CD4-positive, CD25-positive, alpha-beta regulatory T cell (primary cell): ENCODE results near the gene EFNB2. TPM values are rescaled to one million over a fixed set of nuclear protein-coding genes. Genes with fewer than 3 reads are reported as not detected.

Experiments used
- ATAC-seq, 2 donors: fragments of 150-1000 bp; cut with Tn5 transposase; one replicate each; pipeline ENCODE4 v1.10.0; 2021; ENCODE audit warnings: low read depth in 2 of 2, moderate number of reproducible peaks in 2 of 2, moderate library complexity in 1 of 2
- DNase-seq, 3 donors: peaks; one replicate each; pipeline versions ENCODE4 v3.0.0 to v3.0.0-alpha.2; 2012 to 2022; ENCODE audit warnings: mixed read lengths in 1 of 3
- H3K27ac ChIP-seq: one replicate; pipeline ENCODE4 v1.7.0; 2013; ENCODE audit warnings: mild to moderate bottlenecking, low read length; ENCODE audit not compliant: insufficient read depth, poor library complexity, severe bottlenecking
- H3K27me3 ChIP-seq: one replicate; pipeline ENCODE4 v1.7.0; 2013; ENCODE audit warnings: low read length; ENCODE audit not compliant: control insufficient read depth, insufficient read depth
- H3K36me3 ChIP-seq: one replicate; pipeline ENCODE4 v1.7.0; 2013; ENCODE audit warnings: mild to moderate bottlenecking, low read length, moderate library complexity; ENCODE audit not compliant: control insufficient read depth, insufficient read depth
- H3K4me1 ChIP-seq: 2 replicates; pipeline ENCODE4 v1.7.0; 2013; ENCODE audit warnings: mild to moderate bottlenecking, low read length; ENCODE audit not compliant: insufficient read depth, control insufficient read depth, poor library complexity, severe bottlenecking
- H3K4me3 ChIP-seq: one replicate; pipeline ENCODE4 v1.7.0; 2013; ENCODE audit warnings: low read depth, mild to moderate bottlenecking, low read length, moderate library complexity
- H3K9me3 ChIP-seq, 2 experiments: 1 replicate in 1 of 2; 2 replicates in 1 of 2; pipeline ENCODE4 v1.7.0; 2013; ENCODE audit warnings: low read length in 2 of 2, mild to moderate bottlenecking in 1 of 2, moderate library complexity in 1 of 2; ENCODE audit not compliant: control insufficient read depth in 2 of 2
- H3K27ac Mint-ChIP-seq, 3 donors: one replicate each; pipeline ENCODE4 v1.8.0; 2020 to 2022; ENCODE audit warnings: mild to moderate bottlenecking in 3 of 3, mixed read lengths in 3 of 3, moderate library complexity in 2 of 3
- H3K27me3 Mint-ChIP-seq: one replicate; pipeline ENCODE4 v1.8.0; 2022; ENCODE audit warnings: mild to moderate bottlenecking, mixed read lengths
- H3K36me3 Mint-ChIP-seq: one replicate; pipeline ENCODE4 v1.8.0; 2020; ENCODE audit warnings: mixed read lengths
- H3K4me1 Mint-ChIP-seq, 4 donors: one replicate each; pipeline ENCODE4 v1.8.0; 2020 to 2022; ENCODE audit warnings: mixed read lengths in 4 of 4, mild to moderate bottlenecking in 1 of 4
- H3K4me3 Mint-ChIP-seq, 4 donors: one replicate each; pipeline ENCODE4 v1.8.0; 2020 to 2022; ENCODE audit warnings: mild to moderate bottlenecking in 4 of 4, mixed read lengths in 4 of 4, moderate library complexity in 3 of 4
- H3K9me3 Mint-ChIP-seq, 7 donors: one replicate each; pipeline ENCODE4 v1.8.0; 2020 to 2022; ENCODE audit warnings: mixed read lengths in 7 of 7, mild to moderate bottlenecking in 3 of 7, moderate library complexity in 2 of 7
- polyA plus RNA-seq, 4 donors: library from polyadenylated mRNA; unstranded; fragments of 300-500 nt; fragmentation: Illumina TruSeq; gene quantifications; one replicate each; pipeline ENCODE4 v1.2.3, GENCODE V29; 2021
- total RNA-seq: library from RNA; stranded (reverse); gene quantifications from one replicate; pipeline ENCODE4 v1.2.3, GENCODE V29; 2022

Gene EFNB2
- total and polyA plus RNA-seq, 5 donors from 2014 or later, result 0.20 to 0.49 (median 0.27) TPM; not detected in 2

- Histone ChIP-seq H3K4me1 (no peaks in the 10 kb centered on the region), H3K27me3 (peaks cover 20% of the 10 kb centered on the region), H3K27ac (no peak overlapping the region), H3K9me3 (no peaks in the 10 kb centered on the region), H3K4me3 (no peak overlapping the region), H3K36me3 (no peaks in the 10 kb centered on the region)
- Mint-ChIP-seq H3K9me3 (peaks cover 0 to 6% (median 0%) of the 10 kb centered on the region in 7 donors), H3K27ac (no peak overlapping the region), H3K27me3 (peaks cover 14% of the 10 kb centered on the region), H3K4me1 (peaks cover 0 to 2% (median 0%) of the 10 kb centered on the region in 4 donors), H3K36me3 (no peaks in the 10 kb centered on the region), H3K4me3 (no peak overlapping the region)
- DNase-seq, result no peak
- no peak for ATAC-seq
These were observed 32.2 kb downstream of the EFNB2 start for GRCh38 chr13:106503272-106503671.

DNA sequence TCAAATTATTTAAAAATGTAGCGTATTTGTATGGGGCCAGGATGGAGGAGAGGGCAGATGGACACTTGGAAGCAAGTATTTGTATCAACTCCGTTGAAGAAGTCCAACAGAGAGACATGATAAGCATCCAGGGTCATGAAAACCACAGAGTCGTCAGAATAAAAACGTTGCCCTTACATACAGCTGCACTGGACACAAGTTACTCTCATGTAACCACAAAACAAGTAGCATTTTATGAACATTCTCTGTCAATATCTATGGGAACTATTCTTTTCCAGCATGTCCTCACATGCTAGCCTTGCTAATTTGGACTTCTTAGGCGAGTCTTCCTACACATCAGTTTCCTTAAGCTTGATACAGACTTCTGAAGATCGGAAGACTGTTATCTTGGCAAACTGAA, 35.0 kb downstream of the EFNB2 start:
- H3K4me1 Mint-ChIP-seq, result peaks cover 0 to 2% (median 0%) of the 10 kb centered on the region in 4 donors
- no peak overlapping the region for H3K4me3 Mint-ChIP-seq
- H3K27ac Mint-ChIP-seq, result no peak overlapping the region
- no peak for DNase-seq
- Histone ChIP-seq H3K27ac (no peak overlapping the region), H3K27me3 (peaks cover 18% of the 10 kb centered on the region), H3K4me3 (no peak overlapping the region), H3K4me1 (no peaks in the 10 kb centered on the region), H3K9me3 (no peaks in the 10 kb centered on the region), H3K36me3 (no peaks in the 10 kb centered on the region)
- H3K36me3 Mint-ChIP-seq, result no peaks in the 10 kb centered on the region
- no peak for ATAC-seq
- peaks cover 0 to 6% (median 0%) of the 10 kb centered on the region in 7 donors for H3K9me3 Mint-ChIP-seq
- H3K27me3 Mint-ChIP-seq, result peaks cover 25% of the 10 kb centered on the region

DNA sequence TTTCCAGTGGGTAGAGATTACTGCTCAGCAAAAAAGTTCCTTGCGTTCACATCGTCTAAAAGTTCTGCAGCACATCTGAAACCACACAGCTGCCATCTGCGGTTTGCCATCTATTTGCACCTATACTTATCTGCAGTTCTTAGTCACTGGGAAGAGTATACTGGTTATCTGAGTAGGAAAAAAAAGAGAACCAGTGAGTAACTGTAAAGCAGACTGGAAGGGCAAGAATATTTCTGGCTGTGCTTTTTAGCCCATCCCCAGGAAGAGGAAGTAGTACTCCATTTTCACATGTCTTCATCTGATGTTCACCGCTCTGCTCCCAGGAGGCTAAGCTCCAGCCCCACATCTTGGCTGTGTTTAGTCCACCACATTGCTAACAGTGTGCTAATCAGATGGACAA, 35.6 kb downstream of the EFNB2 start:
- no peaks in the 10 kb centered on the region for H3K9me3 ChIP-seq
- Mint-ChIP-seq H3K36me3 (no peaks in the 10 kb centered on the region), H3K27me3 (peaks cover 26% of the 10 kb centered on the region), H3K4me3 (no peak overlapping the region), H3K27ac (no peak overlapping the region), H3K4me1 (peaks cover 0 to 2% (median 0%) of the 10 kb centered on the region in 4 donors), H3K9me3 (peaks cover 0 to 6% (median 0%) of the 10 kb centered on the region in 7 donors)
- ATAC-seq, result no peak
- H3K27ac ChIP-seq, result no peak overlapping the region
- DNase-seq, result no peak
- H3K4me3 ChIP-seq, result no peak overlapping the region
- H3K4me1 ChIP-seq, result no peaks in the 10 kb centered on the region
- no peaks in the 10 kb centered on the region for H3K36me3 ChIP-seq
- peaks cover 18% of the 10 kb centered on the region for H3K27me3 ChIP-seq

- Mint-ChIP-seq H3K36me3 (no peaks in the 10 kb centered on the region), H3K27ac (no peak overlapping the region), H3K4me1 (peaks cover 0 to 2% (median 0%) of the 10 kb centered on the region in 4 donors), H3K9me3 (peaks cover 0 to 6% (median 0%) of the 10 kb centered on the region in 7 donors), H3K4me3 (no peak overlapping the region), H3K27me3 (peaks cover 30% of the 10 kb centered on the region)
- Histone ChIP-seq H3K4me3 (no peak overlapping the region), H3K27ac (no peak overlapping the region), H3K27me3 (peaks cover 14% of the 10 kb centered on the region), H3K36me3 (no peaks in the 10 kb centered on the region), H3K9me3 (no peaks in the 10 kb centered on the region), H3K4me1 (no peaks in the 10 kb centered on the region)
- no peak for DNase-seq
- ATAC-seq, result no peak
These were observed 36.3 kb downstream of the EFNB2 start for GRCh38 chr13:106499113-106499512.

DNA sequence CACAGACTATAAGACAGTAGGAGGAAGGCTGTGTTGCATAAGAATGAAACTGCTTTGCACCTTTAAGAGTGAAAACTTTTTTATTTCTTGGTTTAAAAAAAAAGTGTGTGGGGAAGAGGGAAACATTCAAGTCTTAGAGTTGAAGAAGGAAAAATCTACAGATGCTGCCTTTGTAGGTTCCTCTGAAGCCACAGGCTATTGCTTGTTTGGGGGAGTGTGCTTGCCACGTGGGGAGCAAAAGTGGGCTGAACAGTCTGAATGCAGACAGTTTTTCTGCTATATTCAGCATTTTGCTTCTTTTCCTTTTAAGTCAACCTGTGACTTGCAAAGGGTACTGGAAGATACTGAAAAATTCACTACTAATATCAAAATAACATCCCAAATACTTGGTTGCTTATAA, 36.9 kb downstream of the EFNB2 start:
- Mint-ChIP-seq H3K4me1 (peaks cover 0 to 2% (median 0%) of the 10 kb centered on the region in 4 donors), H3K27ac (no peak overlapping the region), H3K9me3 (peaks cover 0 to 6% (median 0%) of the 10 kb centered on the region in 7 donors), H3K36me3 (no peaks in the 10 kb centered on the region), H3K27me3 (peaks cover 28% of the 10 kb centered on the region), H3K4me3 (no peak overlapping the region)
- DNase-seq (no peak), ATAC-seq (no peak)
- Histone ChIP-seq H3K4me3 (no peak overlapping the region), H3K9me3 (no peaks in the 10 kb centered on the region), H3K36me3 (no peaks in the 10 kb centered on the region), H3K27me3 (peaks cover 17% of the 10 kb centered on the region), H3K4me1 (no peaks in the 10 kb centered on the region), H3K27ac (no peak overlapping the region)

DNA sequence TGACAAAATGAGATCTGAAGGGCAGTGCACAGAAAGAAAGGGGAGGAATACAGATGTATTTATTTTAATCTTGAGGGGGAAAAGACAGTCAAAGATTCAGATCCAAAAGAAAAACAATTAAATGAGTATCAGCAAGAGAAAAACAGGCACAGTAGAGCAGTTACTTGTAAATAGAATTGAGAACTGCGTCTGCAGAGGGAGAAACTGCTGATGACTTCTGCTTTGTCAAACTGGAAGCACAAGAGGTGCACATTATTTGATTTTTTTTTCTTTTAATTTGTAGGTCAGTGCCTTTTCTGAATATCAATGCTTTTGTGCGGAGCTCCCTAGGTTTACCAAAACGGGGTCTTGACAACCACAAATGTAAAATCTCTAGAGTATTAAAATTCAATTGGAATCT, 37.3 kb downstream of the EFNB2 start:
- Histone ChIP-seq H3K27me3 (peaks cover 17% of the 10 kb centered on the region), H3K27ac (no peak overlapping the region), H3K4me3 (no peak overlapping the region), H3K9me3 (no peaks in the 10 kb centered on the region), H3K36me3 (no peaks in the 10 kb centered on the region), H3K4me1 (no peaks in the 10 kb centered on the region)
- Mint-ChIP-seq H3K4me1 (peaks cover 0 to 2% (median 0%) of the 10 kb centered on the region in 4 donors), H3K27me3 (peaks cover 25% of the 10 kb centered on the region), H3K27ac (no peak overlapping the region), H3K4me3 (no peak overlapping the region), H3K36me3 (no peaks in the 10 kb centered on the region), H3K9me3 (peaks cover 0 to 6% (median 0%) of the 10 kb centered on the region in 7 donors)
- ATAC-seq (no peak), DNase-seq (no peak)

- no peak for ATAC-seq
- no peak for DNase-seq
- Histone ChIP-seq H3K4me3 (no peak overlapping the region), H3K27ac (no peak overlapping the region), H3K36me3 (no peaks in the 10 kb centered on the region), H3K9me3 (no peaks in the 10 kb centered on the region), H3K4me1 (no peaks in the 10 kb centered on the region), H3K27me3 (peaks cover 12% of the 10 kb centered on the region)
- H3K9me3 Mint-ChIP-seq, result peaks cover 0 to 6% (median 0%) of the 10 kb centered on the region in 7 donors
- no peak overlapping the region for H3K4me3 Mint-ChIP-seq
- peaks cover 0 to 3% (median under 1%) of the 10 kb centered on the region in 4 donors for H3K4me1 Mint-ChIP-seq
- peaks cover 28% of the 10 kb centered on the region for H3K27me3 Mint-ChIP-seq
- no peak overlapping the region for H3K27ac Mint-ChIP-seq
- H3K36me3 Mint-ChIP-seq, result no peaks in the 10 kb centered on the region
These were observed 38.4 kb downstream of the EFNB2 start for GRCh38 chr13:106497079-106497478.
